CD4-positive, alpha-beta T cell treated with Interleukin-6 for 4 hours (primary cell): ENCODE data around the gene FAM3C.

Source experiments
- DNase-seq: peaks from one replicate; pipeline ENCODE4 v3.0.0-alpha.2; 2020; ENCODE audit warnings: mixed read lengths

The FAM3C gene

DNA sequence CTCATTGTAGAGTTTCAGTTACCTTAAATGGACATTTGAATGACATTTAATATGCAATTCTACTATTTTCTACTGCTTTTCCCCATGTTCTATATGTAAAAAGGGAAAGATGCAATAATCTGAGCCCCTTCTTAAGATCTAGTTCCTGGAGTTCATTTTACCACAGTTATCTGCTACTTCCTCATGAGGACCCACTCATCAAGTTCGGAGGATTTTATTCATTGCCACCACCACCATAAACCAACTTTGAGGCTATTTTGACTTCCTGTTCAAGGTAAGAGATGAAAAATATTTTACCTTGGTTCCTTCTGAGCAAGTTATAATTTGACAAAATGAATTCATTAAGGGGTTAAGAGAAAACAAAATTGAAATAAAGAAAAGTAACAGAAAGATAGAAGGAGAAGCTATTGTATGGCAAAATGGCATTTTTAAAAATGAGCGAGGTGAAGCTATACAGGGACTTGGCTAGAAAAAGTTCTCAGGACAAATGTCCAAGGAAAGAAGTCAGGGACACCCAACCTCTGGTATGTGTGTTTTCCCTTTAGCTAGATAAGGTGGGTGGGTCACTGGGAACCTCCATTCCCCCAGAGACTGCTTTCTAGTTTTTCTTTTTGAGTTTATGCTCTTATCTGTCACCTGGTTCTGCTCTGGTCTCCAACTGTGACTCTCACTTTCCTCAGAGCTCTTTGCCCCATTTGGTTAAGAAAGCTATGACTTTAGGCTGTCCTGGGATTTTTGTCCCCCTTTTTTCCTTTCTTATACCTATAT is 14.9 kb upstream of the FAM3C start:
- DNase-seq = no peak

DNA sequence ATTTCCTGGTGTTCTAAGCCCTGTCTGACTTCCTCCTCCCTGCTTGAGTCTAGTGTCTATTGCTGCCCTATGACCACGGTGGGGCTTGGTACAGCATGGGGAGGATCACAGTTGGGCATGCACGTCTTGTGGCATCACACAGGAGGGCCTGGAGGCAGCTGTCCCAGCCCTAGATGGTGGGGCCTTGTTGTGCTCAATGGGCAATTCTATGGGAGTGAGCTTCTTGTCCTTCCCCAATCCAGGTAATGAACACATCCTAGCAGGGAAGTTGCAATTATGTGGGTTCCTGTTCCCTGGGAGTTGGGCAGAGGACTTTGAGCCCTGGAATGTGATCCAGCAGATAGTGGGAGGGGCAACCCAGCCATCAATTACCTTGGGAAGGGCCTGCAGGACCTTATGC is 10.8 kb upstream of the FAM3C start:
- no peak for DNase-seq

DNA sequence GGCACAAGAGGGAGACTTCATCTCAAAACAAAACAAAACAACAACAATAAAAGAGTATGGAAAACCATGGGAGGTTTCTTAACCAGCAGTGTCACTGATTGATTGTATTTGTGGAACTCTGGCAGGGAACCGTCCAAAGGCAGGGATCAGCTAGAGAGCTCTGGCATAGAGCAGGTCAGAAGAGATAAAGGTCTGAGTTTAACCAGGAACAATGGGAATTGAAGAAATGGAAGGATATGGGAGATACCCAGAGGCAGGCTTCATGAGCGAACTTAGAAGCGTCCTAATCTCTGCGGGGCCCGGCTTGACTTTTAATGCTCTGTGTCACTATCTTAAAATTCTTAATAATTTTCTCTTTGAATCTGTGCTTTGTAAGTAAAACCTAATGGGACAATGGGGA is 10.4 kb upstream of the FAM3C start:
- no peak for DNase-seq

DNA sequence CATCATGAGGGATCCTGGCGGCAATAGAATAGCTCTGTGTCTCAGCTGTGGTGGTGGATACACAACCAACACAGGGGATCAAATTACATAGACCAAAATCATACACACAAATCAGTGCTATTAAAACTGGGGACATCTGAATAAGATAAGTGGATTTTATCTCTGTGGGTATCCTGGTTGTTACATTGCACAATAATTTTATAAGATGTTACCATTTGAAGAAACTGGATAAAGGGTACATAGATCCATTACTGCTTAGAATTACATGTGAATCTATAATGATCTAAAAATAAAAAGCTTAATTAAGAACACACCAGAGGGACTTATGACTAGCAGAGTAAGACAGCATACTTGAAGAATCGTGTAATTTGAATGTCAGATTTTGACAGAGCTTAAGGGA is 8.2 kb upstream of the FAM3C start:
- no peak for DNase-seq

DNA sequence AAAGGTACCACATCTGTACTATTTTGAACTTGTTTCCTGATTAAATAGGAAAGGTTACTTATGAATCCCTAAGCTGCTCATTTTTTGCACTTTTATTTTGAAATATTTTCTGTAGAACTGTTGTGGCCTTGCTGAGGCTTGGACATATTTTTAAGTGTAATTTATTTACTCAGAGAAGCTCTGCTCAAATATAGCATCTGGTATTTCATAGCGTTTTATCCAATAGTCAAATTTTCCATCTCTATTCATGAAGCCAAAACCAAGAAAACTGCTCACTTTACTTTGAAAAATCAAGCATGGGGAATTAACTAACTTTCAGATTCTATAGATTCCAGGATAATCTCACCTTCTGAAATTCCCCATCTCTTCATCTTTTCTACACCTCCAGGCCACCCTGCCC is 6.6 kb upstream of the FAM3C start:
- DNase-seq = no peak

DNA sequence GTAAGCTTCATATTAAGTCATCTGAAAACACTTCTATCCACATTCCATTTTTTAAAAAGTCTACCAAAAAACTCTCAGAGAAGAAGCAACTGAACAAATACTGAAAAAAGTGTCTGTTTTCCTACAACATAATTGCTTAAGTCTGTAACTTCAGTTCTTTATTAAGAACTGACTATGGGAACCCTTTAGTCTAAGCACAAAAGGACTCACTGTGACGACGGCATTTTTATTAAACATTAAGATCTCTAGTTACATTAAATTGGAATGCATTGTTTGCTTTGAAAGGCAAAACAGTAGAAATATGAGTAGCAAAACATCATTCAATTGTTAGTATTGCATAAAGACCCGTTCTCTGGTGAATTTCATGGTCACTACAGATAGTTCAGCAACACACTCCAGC is 5.8 kb upstream of the FAM3C start:
- DNase-seq = no peak

DNA sequence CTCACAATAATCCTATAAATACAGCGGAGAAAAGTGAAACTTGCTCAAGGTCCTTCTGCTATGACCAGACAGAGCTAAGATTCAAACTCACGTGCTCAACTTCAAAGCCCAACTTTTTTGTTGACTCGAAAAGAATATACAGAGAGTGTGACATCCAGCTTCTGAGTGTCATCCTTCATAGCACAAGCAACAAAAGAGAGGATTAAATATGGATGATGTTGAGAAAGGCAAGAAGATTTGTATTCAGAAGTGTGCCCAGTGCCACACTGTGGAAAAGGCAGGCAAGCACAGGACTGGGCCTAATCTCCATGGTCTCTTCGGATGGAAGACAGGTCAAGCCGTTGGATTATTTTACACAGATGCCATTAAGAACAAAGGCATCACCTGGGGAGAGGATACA is 2.1 kb upstream of the FAM3C start:
- DNase-seq = no peak

DNA sequence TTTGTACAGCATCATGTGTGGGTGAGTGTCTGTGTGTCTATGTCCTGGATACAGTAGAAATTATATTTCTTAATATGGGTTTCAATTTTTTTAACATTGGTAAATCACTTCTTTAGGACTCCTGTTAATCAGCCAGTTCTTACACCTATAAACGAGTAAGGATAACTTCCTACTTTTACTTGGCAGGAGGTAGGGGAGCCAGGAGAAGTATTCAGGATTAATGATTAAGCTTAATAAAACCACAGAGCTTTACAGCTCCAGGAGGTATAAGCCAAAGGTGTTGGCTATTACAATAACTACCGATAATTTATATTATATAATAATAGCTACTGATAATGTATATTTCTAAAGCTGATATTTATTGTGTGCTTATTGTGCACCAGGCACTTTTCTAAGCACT is 1.7 kb upstream of the FAM3C start:
- DNase-seq = no peak

DNA sequence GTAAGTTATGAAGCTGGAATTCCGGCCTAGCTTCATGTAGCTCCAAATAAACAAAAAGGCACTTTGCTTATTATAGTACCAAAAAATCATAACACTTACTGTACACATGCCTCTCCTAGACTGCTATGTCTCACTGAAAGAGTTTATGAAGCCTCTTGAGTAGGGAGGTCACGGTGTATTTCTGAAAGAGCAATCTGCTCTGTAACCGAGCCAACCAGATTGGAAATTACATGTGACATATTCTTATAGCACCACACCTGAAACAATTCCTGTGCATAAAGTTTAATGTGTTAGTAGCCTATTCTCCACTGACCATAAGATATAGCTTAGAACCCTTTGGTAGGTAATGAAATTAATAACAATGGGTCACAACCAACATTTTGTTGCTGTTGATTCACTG is 1.3 kb upstream of the FAM3C start:
- DNase-seq = no peak

DNA sequence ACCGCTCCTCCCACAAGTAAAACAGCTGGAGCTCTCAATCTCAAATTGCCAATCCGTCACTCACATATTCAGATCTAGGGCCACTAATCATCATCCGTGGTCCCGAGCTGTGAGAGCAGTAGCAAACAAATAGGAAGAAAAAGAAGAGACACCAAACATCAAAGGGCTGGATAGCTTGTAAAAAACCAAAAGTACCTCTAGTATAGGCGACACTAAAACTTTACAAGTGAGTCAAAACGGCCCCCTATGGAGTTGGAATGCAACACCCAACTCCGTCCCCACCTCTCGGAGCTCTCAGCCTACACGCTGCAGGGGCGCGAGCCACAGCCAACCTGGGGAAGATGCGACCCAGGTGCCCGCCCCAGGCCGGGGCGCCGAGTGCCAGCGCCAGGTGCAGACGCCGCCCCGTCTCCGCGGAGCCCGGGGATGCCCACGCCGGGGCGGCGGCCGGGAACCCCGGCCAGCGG is 581 bp downstream of the FAM3C start:
- DNase-seq = peak; percentile 61

DNA sequence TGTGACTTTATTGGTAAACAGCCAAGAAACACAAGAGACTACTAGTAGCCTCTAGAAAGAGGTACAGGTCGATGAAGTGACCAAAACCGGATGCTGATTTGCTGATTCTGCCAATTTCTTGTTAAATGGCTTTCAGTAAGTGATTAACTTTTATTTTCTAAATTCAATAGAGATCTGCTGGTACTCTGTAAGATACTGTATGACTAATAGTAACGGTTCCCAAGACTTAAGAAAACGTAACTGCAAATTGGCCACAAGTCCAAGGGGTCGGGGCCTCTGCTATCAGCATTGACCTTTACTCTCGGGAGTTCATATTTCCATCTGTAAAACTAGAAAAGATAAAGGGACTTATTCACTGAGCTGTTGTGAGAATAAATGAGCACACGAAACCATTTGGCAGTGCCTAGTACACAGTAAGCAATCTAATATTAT is 1.4 kb downstream of the FAM3C start:
- DNase-seq = no peak

DNA sequence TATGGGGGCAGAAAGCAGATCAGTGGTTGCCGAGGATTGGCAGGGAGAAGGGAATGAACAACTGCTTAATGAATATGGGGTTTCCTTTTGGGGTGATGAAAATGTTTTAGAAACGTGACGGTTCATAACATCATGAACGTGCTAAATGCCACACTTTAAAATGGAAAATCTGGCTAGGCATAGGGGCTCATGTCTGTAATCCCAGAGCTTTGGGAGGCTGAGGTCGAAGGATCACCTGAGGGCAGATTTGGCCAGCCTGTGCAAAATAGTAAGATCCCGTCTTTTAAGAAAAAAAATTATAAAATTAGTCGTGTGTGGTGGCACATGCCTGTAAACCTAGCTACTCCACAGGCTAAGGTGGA is 3.1 kb downstream of the FAM3C start:
- no peak for DNase-seq

DNA sequence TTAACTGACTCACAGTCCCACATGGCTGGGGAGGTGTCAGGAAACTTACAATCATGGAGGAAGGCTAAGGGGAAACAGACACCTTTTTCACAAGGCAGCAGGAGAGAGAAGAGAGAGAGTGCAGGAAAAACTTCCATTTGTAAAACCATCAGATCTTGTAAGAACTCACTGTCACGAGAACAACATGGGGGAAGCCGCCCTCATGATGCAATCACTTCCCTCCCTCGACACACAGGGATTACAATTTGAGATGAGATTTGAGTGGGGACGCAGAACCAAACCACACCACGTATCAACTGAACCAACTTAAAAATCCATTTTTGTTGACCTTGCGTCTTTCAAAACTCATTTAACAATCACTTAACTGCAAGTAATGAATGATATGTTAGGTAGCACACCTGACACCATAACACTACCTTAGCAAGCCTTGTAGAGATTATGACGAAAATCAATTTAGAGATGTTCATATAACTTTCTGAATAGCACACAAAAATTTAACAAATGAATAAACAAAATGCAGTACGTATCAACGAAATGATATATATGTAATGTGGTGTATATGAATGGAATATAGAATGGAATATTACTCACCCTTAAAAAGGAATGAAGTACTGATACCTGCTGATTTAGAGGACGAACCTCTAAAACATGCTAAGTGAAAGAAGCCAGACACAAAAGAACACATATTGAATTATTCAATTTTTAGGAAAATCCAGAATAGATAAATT is 3.7 kb downstream of the FAM3C start:
- DNase-seq = no peak

DNA sequence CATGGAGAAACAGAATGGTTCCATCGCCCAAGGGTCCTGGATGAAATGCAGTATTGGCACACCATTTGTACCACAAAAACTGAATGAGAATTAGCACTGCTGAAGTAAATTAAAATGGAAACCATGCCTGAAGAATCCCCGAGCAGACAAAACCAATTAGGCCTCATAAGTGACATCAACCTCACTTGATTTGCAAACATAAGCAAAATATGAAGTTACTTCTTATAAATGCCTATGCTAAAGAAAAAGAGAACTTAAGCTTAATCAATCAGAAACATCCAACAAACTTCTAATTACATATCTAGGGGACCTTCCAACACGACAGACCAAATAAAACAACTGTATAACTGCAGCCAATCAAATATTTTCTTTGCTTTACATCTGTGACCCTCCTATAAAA is 4.4 kb downstream of the FAM3C start:
- DNase-seq = no peak

DNA sequence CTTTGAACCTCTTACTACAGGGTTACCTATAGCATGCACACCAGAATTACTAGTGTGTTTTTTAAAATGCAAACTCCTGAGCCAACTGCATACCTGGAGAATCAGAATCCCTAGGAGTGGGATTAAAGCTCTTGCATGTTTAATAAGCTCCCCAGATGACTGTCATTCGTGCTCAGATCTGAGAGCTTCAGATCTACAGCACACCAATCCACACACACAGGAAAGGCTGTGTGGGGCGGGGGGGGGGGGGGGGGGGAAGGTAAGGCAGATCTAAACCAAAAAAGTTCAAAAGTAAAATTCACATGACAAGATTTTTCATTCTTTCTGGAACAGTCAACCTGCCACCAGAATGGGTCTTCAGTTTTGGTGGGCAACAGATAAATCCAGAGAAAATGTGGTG is 5.5 kb downstream of the FAM3C start:
- peak; percentile 30 for DNase-seq

DNA sequence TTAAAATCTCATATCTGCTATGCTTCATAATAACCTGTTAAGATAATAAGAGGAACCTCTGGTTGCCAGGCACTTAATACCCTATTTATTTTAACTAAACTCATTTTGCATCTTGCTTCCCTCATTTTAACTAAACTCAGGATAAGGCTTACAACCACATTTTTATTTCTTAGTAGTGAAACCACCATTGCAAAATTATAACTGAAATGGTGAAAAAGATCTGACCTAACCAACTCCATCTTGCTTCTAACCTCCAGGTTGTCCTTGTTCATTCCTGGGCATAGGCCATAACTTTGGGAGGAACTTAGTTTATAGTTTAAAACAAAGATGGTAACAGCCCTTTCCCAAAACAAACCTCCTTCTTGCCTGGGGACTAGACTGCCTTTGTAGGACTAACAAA is 6.0 kb downstream of the FAM3C start:
- no peak for DNase-seq

DNA sequence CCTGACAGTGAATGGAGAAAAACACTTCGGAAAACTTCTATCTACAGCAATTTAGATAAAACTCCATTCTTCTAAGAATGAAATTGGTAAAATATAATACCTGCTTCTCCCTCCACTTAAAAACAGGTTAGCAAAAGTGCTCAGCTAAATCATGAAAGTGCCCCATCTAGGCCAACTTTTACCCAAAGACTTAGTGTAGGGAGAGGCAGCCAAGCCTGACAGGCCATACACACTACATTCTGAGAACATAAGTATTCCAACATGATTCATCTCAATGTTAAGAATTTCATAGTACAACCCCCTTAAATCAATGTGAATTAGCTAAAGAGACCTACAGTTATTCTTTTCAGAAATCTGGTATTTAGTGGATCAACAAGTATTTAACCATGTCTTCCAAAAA is 7.2 kb downstream of the FAM3C start:
- no peak for DNase-seq

DNA sequence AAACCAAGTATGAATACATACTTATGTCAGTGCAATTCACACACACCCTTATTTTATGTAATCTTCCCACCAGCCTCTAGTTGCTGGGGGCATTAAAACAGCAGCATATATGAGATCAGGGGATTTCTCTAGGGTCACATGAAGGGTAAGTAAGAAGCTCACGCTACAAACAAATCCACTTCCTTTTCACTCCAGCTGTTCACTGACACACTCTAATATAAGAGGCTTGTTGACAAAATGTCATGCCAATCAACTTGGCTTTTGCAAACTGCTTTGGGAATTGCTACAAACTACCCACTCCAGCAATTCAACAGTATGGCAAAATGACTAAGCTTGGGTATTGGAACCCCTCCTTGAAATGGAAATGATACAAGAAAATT is 10.3 kb downstream of the FAM3C start:
- no peak for DNase-seq

DNA sequence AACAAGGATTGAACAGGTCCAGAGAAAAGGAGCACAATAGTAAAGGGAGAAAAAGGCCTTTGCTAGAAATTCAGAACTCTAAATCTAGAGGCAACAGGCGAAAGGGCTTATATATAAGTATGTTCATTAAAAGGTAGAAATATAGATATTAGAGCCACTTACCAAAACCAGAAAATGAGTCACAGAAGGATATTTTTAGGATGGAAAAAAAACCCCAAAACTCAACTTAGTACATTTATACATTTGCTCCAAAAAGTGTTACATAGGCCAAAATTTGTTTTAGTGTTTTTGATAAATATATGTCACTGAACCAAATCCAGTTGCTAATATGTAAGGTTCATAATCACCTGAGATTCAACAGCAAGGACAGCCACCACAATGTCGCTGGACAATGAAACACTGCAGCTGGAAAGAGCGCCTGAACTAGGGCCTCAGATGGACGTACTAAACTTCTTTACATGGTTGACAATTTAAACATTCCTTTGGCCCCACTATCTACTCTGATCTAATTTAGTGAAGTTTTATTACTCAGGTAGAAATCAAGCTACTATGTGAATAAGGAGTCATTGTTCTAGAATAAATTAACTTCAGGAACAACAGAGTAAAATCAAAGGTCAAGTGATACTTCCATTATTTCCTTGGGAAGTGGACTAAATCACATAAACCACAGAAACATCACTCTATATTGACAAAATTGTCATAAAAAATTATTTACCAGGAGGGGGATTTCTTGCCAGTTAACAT is 10.9 kb downstream of the FAM3C start:
- DNase-seq = no peak

DNA sequence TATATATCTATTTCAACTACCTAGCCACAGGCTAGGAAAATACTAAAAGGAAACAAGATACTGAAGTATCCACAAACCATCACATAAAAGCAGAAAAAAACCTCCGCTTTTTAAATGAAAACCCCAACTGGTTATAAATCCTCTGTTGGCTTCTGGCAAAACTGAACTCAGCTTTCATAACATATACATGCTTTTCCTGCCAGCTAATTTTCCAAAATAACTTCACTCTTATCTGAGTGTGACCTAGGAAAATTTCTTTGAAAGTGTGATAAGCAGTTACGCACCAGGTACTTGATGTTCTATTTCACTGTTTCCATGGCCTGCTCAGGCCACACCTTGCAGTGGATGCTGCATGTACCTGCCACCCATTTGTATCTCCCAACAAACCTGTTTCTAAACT is 11.8 kb downstream of the FAM3C start:
- no peak for DNase-seq

DNA sequence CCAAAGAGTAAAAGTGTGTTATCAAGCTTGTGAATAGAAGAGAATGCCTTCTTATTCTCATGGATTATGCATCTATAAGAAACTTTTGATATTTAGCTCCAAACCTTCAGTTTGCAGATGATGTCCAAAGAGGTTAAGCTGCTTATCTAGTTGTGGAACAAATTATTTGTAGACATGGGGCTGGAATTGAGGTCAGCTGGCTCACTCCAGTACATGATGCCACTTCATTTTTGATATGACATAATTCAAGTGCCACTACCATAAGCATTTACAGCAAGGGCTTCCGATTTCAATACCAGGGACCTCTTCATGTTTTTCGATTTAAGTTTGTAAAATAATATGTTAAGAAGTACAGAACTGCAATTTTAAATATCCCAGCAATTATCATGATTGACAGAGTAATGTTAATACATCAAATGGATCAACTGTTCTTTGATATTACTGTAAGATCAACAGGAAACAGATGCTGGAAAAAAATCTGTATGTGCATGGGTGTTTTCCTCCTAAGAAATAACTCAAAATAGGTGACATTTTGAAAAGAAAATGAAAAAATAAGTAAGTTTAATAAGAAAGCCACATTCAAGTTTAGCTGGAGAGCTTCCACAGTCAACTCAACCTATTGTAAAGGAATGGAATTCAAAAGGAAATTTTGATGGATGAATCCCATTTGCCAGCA is 12.7 kb downstream of the FAM3C start:
- DNase-seq = no peak

DNA sequence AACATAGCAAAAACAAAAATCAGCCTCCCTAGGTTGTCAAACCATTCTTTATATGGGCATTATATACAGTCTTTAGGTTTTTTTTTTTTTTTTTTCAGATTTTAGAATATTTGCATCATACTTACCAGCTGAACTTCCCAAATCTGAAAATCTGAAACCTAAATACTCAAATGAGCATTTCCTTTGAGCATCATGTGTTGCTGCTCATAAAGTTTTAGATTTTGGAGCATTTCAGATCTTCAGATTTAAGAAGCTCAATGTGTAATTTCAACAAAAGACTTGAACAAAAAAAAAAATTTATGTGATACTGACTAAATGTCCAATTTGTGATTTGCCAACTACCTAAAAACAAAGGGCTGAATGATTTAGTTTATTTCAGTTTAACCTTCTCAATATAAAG is 13.6 kb downstream of the FAM3C start:
- DNase-seq = no peak

DNA sequence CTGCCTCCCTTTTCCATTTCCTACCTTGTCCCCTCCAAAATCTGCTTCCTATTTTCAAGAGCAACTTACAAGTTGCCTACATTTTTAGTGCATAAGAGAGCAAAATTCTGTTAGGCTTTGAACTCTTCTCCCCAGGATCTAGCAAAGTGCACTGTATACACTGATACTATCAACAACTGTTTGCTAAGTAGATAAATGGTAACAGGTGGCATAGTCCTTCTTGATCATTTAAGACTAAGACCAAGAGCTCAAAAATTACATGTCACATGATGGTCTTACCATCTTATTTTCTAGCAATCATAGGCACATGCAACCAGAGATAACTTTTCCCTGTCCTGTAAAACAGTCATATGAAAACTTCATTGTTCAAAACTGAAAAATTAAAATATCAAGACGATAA is 16.2 kb downstream of the FAM3C start:
- DNase-seq = no peak
